GM19240 (cell line): ENCODE measurements around the gene INPP5A.

ENCODE experiments used
- DNase-seq: peaks from one replicate; pipeline ENCODE4 v3.0.0; 2011; ENCODE audit warnings: low spot score; ENCODE audit not compliant: insufficient read length

The INPP5A gene

GRCh38 chr10:132655735-132656134 is 118.1 kb downstream of the INPP5A start:
- no peak for DNase-seq

- DNase-seq: no peak
These were observed 118.9 kb downstream of the INPP5A start for GRCh38 chr10:132656283-132657126.

GRCh38 chr10:132657127-132657706 is 119.6 kb downstream of the INPP5A start:
- no peak for DNase-seq

- no peak for DNase-seq
These were observed 120.2 kb downstream of the INPP5A start for GRCh38 chr10:132657748-132658147.

GRCh38 chr10:132658546-132659205 is 121.1 kb downstream of the INPP5A start:
- no peak for DNase-seq

GRCh38 chr10:132659206-132660091 is 121.9 kb downstream of the INPP5A start:
- no peak for DNase-seq

GRCh38 chr10:132660385-132660784 is 122.8 kb downstream of the INPP5A start:
- DNase-seq: no peak

- DNase-seq: no peak
These were observed 124.8 kb downstream of the INPP5A start for GRCh38 chr10:132662186-132662920.

- no peak for DNase-seq
These were observed 126.2 kb downstream of the INPP5A start for GRCh38 chr10:132663666-132664365.

- no peak for DNase-seq
These were observed 126.8 kb downstream of the INPP5A start for GRCh38 chr10:132664407-132664806.

GRCh38 chr10:132664883-132665282 is 127.3 kb downstream of the INPP5A start:
- DNase-seq: no peak

GRCh38 chr10:132665946-132666704 is 128.5 kb downstream of the INPP5A start:
- DNase-seq: no peak

- DNase-seq: no peak
These were observed 129.2 kb downstream of the INPP5A start for GRCh38 chr10:132666705-132667341.

- no peak for DNase-seq
These were observed 129.9 kb downstream of the INPP5A start for GRCh38 chr10:132667342-132668047.

- no peak for DNase-seq
These were observed 130.4 kb downstream of the INPP5A start for GRCh38 chr10:132668048-132668394.

- DNase-seq: no peak
These were observed 131.7 kb downstream of the INPP5A start for GRCh38 chr10:132669208-132669861.

- DNase-seq: no peak
These were observed 133.1 kb downstream of the INPP5A start for GRCh38 chr10:132670546-132671227.
